ENCODE data around the gene POLR1A.

Gene POLR1A

GRCh38 chr2:86036669-86037138 lies 69.0 kb downstream of the POLR1A start:
- peak; percentile 76 for DNase-seq

- peak; percentile 61 for DNase-seq
Measured at GRCh38 chr2:86035883-86036668, 69.6 kb downstream of the POLR1A start.

DNA sequence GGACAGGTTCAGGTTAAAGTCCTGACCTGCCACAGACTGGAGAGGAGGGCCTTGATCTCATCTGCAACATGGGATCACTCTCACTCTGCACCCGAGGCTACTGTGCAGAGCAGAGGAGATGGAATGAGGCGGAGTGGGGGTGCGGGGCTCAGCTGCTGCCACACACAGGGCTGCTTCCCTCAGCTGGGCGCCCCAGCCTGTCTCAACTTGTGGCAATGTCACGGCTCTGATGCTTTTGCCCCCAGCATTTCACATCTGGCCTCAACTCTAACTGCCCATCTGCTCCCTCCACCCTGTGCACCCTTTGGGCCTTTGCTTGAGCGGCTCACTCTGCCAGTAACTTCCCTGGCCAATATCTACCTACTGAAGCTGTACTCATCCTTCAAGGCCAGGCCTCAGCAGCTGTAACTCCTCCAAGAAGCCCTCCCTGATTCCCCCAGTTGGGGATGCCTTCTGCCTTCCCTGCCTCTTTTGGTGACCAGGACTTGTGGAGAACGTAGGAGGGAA lies 70.3 kb downstream of the POLR1A start:
- DNase-seq = no peak

DNA sequence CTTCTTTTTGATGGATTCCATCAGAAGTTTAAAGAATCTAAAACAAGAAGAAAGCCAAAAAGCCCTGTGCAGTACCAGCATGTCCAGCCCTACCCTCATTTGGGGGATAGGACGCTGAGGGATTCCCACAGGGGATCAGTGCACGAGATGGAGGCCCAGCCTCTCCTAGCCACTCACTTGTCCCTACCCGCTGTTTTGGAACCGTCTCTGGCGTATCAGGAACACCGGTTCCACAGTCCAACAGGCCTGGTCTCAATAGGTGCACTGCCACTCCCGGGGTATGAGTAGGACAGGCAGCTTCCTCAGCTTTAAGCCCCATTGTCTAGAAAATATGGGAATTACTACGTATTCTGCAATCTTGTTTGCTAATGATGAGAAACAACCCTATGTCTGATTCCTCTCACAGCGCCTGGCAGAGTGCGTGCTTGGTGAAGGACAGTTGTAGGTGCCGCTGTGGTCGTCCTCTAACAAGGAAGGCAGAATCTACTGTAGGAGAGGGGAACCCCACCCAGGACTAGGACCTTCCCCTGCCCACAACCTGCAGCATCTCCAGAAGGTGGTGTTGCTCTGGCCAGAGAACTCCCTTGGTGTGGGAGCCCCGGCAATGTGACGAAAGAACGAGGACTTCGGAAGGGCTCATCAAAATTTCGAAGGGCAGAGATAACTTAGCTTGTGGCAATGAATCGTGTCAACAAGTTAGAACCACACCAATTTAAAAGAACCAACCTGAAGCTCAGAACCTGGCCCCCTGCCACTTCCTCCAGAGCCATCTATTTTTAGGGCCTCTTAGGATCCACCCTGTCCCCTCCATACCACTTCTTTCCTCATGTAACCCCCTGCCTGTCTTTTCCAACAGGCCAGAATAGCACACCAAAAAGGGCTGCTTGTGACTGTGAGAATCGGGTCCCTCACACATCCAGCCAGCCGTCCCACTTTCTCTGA lies 71.7 kb downstream of the POLR1A start:
- DNase-seq = no peak

DNA sequence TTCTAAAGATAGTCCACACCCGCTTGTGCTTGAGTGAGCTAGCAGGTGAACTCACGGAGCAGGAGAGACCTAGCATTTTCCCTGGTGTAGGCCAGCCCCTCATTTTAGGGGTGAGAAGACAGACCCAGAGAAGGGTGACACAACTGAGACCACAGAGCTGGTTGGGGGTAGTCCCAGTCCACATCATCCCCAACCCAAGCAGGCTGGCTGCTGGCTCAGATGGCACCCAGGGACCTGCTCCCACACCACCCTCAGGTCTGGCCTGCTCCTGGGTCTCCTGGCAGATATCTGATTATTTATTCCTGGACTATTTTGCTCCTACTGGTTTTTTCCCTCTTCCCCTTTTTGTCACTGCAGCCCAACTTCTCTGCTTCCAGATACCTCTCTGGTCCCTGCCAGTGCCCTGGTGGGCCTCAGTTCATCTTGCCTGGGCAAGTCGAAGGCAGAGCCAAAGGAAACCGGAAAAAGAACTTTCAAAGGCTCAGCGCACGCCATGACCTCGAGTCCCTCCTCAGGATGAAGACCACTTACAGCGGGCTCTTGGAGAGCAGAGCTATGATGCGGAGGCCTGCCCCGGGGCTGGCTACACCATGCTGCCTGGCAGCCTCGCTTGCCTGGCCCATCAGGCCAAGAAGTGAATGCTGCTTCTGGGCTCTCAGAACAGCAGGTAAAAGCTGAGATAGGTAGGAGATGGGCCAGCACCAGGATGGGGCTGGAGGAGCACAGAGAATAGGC lies 72.7 kb downstream of the POLR1A start:
- DNase-seq = no peak

GRCh38 chr2:86031606-86032005 lies 74.1 kb downstream of the POLR1A start:
- no peak for DNase-seq

GRCh38 chr2:86031151-86031550 lies 74.5 kb downstream of the POLR1A start:
- no peak for DNase-seq

DNA sequence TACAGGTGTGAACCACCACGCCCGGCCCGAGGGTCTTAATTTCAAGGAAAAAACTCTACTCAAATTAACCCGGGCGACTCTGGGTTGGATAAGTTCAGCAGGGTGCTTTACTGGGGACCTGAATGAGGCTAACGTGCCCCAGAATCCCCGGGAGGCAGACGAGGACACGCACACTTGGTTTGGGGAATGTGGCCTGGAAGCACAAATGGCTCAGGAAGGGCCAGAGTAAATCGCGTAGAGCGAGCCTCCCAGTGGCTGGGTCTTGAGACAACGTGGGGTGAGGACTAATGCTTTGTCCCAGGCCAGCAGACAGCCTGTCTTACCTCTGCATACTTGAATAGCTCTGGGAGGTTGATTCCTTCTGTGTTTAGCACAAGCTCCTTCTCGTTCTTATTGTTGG lies 75.8 kb downstream of the POLR1A start:
- no peak for DNase-seq

GRCh38 chr2:86028766-86029381 lies 76.8 kb downstream of the POLR1A start:
- DNase-seq = no peak

DNA sequence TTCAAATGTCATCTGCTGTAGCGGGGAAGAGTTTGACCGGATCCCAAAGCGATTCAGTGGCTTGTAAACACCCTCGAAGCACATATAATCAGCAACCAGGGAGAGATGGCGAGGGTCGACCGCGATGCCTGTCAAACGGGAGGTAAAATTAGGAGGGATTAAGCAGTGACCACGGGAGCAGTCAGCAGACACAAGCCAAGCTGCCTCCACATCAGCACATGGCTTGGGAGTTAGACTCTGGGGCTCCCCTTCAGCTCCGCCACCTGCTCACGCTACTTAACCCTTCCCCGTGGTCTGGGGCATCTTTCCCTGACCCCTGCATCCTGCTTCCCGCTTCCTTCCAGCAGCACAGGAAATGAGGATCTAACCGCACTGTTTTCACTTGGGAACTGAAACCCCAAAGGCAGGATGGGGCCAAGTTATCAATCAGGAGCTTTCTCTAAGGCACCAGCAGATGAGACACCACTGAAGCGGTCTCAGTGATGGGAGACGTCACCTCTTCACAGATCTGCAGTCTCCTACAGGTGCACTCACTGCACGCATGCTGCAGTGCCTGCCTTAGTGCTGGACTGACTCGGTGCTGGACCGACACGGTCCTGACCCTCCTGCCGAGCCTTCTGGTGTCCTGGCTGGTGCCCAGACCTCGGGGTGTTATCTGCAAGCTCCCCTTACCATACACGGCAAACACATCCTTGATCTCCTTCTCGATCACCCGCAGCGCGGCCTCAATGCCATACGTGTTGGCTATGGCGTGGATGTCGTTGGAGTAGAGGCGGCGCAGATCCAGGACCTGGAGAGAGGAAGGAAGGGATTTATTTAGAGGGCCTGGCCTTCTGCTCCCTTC lies 77.5 kb downstream of the POLR1A start:
- no peak for DNase-seq

DNA sequence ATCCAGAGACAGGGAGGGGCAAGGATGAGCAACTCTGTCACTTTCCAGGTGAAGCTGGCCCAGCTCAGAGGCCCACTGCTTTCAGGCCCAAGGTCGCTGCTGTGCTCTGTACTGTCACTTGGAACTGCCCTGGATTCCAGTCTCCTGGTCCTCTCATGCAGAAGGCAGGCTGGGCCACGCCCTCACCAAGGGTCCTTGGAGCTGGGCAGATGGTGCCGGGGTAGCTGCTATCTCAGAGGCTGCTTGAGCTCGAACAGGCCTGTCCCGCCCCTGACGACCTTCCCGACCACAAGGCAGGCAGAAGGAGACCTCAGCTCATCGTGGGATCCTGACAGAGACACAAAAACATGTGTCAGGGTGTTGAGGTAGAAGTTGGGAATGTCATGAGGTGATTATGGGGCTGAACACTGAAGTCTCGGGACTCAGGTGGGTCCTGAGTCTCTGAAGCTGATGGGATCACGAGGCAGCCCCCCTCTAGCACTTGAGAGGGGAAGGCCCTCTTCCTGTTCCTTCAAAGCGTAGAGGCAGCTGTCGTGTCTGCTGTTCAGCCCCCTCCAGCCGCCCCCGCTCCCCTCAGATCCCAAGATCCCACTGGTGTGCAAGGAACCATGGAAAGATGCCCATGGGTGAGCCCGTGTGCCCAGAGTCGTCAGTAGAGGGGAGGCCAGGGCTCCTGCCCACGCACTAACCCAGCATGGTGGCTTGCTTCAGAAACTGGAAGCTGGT lies 78.3 kb downstream of the POLR1A start:
- no peak for DNase-seq

GRCh38 chr2:86026744-86027065 lies 79.0 kb downstream of the POLR1A start:
- no peak for DNase-seq

DNA sequence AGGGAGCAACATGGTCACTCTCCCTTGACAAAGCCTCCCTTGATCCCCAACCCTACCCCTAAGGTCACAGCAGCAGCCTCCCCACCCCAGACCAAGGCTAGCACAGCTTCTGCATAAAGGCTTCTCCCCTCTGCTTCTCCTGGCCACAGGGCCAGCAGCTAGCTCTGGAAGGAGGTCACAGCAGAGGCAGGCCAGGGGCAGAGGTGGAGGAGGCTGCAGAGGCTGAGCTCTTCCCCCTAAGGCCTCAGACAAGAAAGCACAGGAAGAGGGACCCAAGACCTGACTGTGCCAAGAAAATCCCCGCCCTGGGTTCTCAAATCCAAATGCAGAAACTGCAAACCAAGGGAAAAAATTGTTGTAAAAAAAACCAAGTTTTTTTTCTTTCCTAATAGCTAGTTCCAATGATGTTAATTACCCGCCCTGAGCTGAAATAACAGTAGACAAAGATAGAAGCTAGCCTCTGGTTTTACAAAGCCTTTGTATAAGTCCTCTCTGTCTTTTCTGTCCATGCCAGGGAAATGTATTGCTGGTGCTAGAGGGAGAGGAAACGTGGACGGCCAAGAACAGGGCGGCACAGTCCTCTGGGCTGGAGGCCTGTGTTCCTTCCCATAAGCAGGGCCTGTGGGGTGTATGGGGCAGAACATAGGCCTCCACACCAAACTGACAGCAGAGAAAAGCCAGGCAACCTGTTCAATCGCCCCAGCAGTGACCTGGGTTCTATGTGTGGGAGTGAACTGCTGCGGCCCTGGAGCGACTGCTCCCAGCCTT lies 79.5 kb downstream of the POLR1A start:
- no peak for DNase-seq

DNA sequence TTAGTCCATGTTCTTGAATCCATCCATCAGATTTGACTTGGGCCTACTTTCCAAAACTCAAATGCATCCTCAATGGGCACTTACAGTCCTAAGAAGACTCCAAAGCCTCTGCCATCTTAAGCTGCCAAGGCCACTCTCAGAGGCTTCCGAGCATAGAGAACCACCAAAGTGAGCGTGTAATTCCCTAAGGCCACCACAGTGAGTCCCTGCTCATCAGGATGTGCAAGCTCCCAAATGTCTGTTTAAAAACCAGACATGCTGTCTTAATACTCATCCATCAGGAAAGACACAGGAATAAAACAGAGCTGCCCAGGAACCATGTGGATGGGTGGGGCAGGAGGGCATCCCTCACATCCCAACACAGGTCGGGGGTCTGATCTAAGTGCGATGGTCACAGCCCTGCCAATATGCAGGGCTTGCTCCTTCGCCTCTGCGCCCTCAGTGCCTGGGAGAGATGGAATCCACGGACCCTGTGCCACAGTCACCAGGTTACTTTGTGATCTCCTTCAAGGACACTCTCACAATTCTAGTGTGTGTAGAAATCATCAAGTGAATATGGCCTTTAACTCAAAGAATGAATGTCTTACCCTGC lies 80.4 kb downstream of the POLR1A start:
- no peak for DNase-seq

GRCh38 chr2:86023366-86023712 lies 82.3 kb downstream of the POLR1A start:
- no peak for DNase-seq

DNA sequence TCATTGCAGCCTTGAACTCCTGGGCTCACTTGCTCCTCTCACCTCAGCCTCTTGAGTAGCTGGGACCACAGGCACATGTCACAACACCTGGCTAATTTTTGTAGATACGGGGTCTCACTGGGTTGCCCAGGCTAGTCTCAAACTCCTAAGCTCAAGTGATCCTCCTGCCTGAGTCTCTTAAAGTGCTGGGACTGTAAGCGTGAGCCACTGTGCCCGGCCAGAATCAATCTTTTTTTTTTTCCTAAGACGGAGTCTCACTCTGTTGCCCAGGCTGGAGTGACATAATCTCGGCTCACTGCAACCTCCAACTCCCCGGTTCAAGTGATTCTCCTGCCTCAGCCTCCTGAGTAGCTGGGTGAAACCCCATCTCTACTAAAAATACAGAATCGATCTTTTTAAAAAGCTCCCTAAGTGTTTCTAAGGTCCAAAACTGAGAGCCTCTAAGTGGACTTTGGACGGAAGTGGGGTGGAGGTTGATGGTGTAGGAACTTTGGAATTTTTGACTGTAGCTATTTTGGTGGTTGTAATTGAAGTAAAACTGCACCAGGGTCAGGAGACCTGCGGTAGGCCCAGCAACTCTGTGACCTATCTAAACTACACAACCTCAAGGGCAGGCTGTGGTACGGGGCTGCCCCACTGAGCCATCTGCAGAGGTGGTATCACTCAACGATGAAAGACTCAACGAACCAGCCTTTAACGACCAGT lies 82.9 kb downstream of the POLR1A start:
- DNase-seq = no peak

GRCh38 chr2:86021396-86022378 lies 84.0 kb downstream of the POLR1A start:
- DNase-seq = no peak

DNA sequence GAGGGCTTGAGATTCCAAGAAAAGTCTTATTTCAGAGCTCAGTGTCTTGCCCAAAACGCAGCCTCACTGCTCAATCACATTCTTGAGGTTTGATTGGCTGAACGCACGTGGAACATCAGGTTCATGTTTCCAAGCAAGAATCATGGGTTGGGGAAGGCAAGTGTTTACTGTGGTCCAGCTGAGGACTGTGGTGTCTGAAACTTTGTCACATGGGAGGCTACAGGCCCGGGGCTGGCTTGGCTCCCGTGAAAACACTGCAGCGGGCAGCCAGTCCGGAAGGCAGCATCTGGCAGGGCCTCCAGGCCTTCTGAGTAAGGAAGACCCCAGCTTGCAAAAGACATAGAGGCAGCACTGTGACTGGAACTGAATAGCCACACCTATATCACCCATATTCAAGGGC lies 84.7 kb downstream of the POLR1A start:
- DNase-seq = no peak
